Peyer's patch (tissue), 4 donors: ENCODE measurements around the gene PEX6. TPM values are rescaled to one million over a fixed set of nuclear protein-coding genes. Genes with fewer than 3 reads are reported as not detected.
A peak's percentile ranks its signal among the peaks of the same experiment; 100 is the strongest.

ENCODE experiments used
- DNase-seq, 3 donors: peaks; one replicate each; pipeline ENCODE4 v3.0.0-alpha.2; 2017 to 2019
- H3K27ac ChIP-seq, 4 donors: fragments of 200-600 bp; sonication (generic); one replicate each; pipeline ENCODE4 v1.5.1; 2016 to 2019
- H3K27me3 ChIP-seq, 2 donors: fragments of 200-600 bp; sonication (generic); one replicate each; pipeline ENCODE4 v1.5.1; 2019
- H3K36me3 ChIP-seq, 3 donors: fragments of 200-600 bp; sonication (generic); one replicate each; pipeline ENCODE4 v1.5.1; 2016 to 2019
- H3K4me1 ChIP-seq, 4 donors: fragments of 200-600 bp; sonication (generic); one replicate each; pipeline ENCODE4 v1.5.1; 2016 to 2019
- H3K4me3 ChIP-seq, 4 donors: fragments of 200-600 bp; sonication (generic); 1 replicate in 3 of 4; 2 replicates in 1 of 4; pipeline ENCODE4 v1.5.1; 2016 to 2019; ENCODE audit warnings: mild to moderate bottlenecking in 1 of 4
- H3K9me3 ChIP-seq, 4 donors: fragments of 200-600 bp; sonication (generic); one replicate each; pipeline ENCODE4 v1.5.1; 2016 to 2019; ENCODE audit warnings: mild to moderate bottlenecking in 1 of 4
- POLR2A ChIP-seq, 2 donors: fragments of 450-650 bp; IDR thresholded peaks; one replicate each; pipeline ENCODE4 v1.5.1; 2017; ENCODE audit warnings: antibody characterized with exemption in 2 of 2, mild to moderate bottlenecking in 2 of 2, moderate library complexity in 2 of 2
- total RNA-seq, 4 donors: library from RNA; depleted of rRNA; stranded (reverse); fragments of >200 nt; gene quantifications; one replicate each; pipeline ENCODE4 v1.1.0, GENCODE V29; 2016
- TF ChIP-seq, protein P1 (sequence below), 6 experiments: fragments of 450-650 bp in 4 of 6; fragments of 200-600 bp in 2 of 6; sonication (generic) in 1 of 6; IDR thresholded peaks; one replicate each; pipeline ENCODE4 v1.5.1; 2017 to 2019; ENCODE audit warnings: antibody characterized with exemption in 6 of 6, mild to moderate bottlenecking in 3 of 6, moderate library complexity in 1 of 6

PEX6 gene
- total RNA-seq, 4 donors from 2014 or later = 19.0 to 61.3 (median 39.0) TPM

DNA sequence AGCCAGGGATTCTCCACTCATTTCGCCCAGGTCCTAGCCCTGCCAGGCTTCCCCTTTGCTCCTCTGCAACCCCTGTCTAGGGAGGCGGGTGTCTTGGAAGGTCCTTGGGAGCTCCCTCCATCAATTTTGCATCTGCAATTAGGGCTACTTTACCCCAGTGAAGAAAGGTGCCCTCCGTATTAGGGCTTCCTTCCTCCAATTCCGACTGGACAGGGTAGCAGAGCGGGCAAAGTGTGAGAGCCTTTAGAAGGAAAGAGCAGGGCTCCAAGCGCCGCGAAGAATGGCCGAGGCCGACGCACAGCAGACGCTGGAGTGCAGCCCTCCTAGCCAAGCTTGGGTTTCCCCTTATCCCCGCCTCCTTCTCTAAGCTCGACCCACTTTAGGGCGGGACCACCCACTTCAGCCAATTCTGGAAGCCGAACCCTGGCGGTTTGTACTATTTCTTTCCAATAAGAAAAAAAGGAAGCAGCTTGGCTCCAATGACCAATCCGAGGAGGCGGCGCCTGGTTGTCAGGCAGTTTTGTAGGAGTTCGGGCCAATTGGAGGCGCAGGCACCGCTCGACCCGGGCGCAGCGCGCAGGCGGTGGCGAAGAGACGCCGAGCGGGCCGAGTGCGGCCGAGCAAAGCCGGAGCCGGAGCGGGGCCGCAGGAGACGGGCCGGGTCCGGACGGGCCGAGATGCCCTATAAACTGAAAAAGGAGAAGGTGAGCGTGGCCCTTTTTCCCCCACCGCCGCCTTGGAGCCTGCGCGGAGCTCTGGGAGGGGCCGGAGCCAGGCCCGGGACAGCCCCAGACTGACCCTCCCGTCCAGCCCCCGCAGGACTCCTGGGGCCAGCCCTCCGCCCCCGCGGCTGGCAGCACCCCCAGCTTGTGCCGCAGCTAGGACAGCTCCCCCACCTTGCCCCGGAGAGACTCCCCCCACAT lies 5.3 kb upstream of the PEX6 start, which contains the start of gene PPP2R5D:
Gene PPP2R5D, plus strand, starts transcription at position 570 of the 923 bp plus-strand sequence. Its CDS starts 108 bp downstream, at position 678.
- peak; percentile 97 to 99 (median 98) for DNase-seq
- Histone ChIP-seq H3K9me3 (no peaks in the 10 kb centered on the region), H3K27me3 (no peaks in the 10 kb centered on the region), H3K4me3 (peak within 1 kb of the TSS; percentile 75 to 98 (median 90)), H3K27ac (peak within 1 kb of the TSS; percentile 82 to 90 (median 86)), H3K4me1 (peaks cover 0 to 53% (median 8%) of the 10 kb centered on the region in 4 donors), H3K36me3 (peaks cover 0 to 5% (median 0%) of the 10 kb centered on the region in 3 donors)
- peak; percentile 61 to 93 for TF ChIP-seq POLR2A (IDR thresholded peaks at IDR 0.05)
- TF ChIP-seq, protein P1, sequence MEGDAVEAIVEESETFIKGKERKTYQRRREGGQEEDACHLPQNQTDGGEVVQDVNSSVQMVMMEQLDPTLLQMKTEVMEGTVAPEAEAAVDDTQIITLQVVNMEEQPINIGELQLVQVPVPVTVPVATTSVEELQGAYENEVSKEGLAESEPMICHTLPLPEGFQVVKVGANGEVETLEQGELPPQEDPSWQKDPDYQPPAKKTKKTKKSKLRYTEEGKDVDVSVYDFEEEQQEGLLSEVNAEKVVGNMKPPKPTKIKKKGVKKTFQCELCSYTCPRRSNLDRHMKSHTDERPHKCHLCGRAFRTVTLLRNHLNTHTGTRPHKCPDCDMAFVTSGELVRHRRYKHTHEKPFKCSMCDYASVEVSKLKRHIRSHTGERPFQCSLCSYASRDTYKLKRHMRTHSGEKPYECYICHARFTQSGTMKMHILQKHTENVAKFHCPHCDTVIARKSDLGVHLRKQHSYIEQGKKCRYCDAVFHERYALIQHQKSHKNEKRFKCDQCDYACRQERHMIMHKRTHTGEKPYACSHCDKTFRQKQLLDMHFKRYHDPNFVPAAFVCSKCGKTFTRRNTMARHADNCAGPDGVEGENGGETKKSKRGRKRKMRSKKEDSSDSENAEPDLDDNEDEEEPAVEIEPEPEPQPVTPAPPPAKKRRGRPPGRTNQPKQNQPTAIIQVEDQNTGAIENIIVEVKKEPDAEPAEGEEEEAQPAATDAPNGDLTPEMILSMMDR (IDR thresholded peaks at IDR 0.05) = peak in 3 of 6 experiments; percentile 24 to 40 (median 33)

DNA sequence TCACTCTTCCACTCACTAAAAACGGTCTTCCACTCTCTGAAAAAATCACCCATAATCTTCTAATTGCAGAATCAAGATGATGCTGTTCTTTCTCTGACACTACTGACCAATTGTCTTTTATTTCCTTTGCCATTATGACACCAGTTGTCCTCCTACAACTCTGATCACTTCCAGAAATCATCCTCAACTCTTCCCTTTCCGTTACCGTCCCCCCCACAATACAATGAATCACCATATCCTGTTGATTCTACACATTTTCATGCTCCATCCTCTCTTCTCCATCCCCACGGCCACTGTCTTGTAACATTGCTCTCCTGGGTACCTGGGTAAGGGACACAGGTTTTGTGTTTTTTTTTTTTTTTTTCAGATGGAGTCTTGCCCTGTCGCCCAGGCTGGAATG lies 2.9 kb upstream of the PEX6 start:
- Histone ChIP-seq H3K36me3 (no peaks in the 10 kb centered on the region), H3K4me3 (no peak overlapping the region), H3K27me3 (no peaks in the 10 kb centered on the region), H3K27ac (no peak overlapping the region), H3K9me3 (no peaks in the 10 kb centered on the region), H3K4me1 (peaks cover 0 to 36% (median 13%) of the 10 kb centered on the region in 4 donors)
- TF ChIP-seq, protein P1 (IDR thresholded peaks at IDR 0.05) = no peak
- TF ChIP-seq POLR2A (IDR thresholded peaks at IDR 0.05) = no peak
- no peak for DNase-seq

DNA sequence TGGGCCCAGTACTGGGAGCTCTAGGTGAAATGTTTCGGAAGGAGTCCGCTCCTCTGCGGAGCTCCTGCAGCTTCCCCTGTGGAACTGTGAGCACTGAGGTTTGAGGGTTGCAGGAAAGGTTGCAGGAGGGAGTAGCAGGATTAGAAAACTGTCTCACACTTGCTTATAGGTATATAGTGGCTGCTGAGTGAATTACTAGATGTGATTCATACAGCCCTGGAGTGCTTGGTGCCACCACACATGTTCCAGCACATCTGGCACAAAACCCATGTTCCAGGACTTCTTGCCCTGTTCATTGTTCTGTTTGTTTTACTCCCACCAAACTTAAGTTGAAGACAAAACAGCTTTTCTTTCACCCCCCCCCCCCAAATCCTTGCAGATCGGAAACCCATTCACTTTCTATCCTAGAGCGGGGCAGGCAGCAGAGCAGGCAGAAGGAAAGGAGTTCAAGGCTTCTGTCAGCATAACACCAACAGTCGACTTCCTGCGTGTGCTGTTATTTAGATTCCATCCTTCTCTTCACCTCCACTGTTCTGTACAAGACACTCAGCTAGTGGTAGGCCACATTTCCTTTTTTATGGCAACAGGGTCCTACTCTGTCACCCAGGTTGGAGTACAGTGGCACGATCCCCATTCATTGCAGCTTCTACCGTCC lies 669 bp upstream of the PEX6 start:
- H3K4me3 ChIP-seq = peak overlapping the region; percentile 88 to 96 (median 94)
- peaks cover 0 to 18% (median 9%) of the 10 kb centered on the region in 4 donors for H3K4me1 ChIP-seq
- no peaks in the 10 kb centered on the region for H3K27me3 ChIP-seq
- DNase-seq = no peak
- no peaks in the 10 kb centered on the region for H3K9me3 ChIP-seq
- peak overlapping the region; percentile 84 to 97 (median 94) for H3K27ac ChIP-seq
- no peak for TF ChIP-seq POLR2A (IDR thresholded peaks at IDR 0.05)
- TF ChIP-seq, protein P1 (IDR thresholded peaks at IDR 0.05) = peak in 2 of 6 experiments; percentile 14 to 17
- H3K36me3 ChIP-seq = no peaks in the 10 kb centered on the region

DNA sequence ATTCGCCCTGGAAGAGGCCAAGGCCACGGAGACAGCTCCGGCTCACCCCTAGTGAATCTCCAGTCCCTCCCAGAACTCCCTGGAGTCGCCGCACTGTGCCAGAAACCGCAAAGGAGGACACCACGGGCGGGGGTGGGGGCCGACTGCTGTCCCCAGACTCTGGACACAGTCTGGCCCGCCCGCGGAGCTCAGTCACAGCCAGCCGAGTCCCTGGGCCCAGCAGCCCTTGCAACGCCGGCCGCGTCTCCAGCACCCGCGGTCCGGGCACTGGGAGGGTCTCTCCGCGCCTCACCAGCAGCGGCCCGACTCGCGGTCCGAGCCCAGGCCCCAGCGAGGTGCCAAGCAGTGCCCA lies 518 bp downstream of the PEX6 start:
- Histone ChIP-seq H3K27me3 (no peaks in the 10 kb centered on the region), H3K4me1 (peaks cover 0 to 14% (median 7%) of the 10 kb centered on the region in 4 donors), H3K4me3 (peak overlapping the region; percentile 88 to 96 (median 94)), H3K27ac (peak overlapping the region; percentile 84 to 97 (median 94)), H3K9me3 (no peaks in the 10 kb centered on the region), H3K36me3 (no peaks in the 10 kb centered on the region)
- DNase-seq = peak in 2 of 3 donors; percentile 68 to 73
- TF ChIP-seq, protein P1 (IDR thresholded peaks at IDR 0.05) = no peak
- no peak for TF ChIP-seq POLR2A (IDR thresholded peaks at IDR 0.05)

DNA sequence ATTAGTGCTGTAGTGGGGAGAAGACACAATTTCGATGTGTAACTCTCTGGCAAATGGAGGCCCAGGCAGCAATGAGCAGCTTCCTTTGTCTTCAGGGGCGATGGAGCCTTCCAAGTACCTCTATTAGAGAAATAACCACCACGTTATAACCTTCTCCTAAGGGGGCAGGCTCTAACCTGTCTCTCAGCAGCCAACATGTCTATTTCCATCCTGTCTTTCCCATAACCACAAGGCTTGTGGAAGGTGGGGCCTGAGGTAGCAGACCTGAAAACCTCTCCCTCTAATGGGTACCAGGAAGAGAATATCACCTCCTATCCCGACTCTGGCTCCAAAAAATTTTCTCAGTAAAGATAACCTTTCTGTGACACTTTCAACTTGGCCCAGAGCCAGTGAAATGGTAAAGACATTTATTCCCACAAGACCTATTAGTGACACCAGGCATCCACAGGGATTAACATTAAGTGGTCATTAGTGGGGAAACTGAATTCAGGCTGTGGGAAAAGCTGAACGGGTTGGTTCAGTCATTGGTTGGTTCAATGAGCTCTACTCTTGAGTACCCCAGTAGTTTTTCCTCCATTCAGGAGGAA lies 4.0 kb downstream of the PEX6 start:
- Histone ChIP-seq H3K36me3 (no peaks in the 10 kb centered on the region), H3K4me3 (no peak overlapping the region), H3K27ac (no peak overlapping the region), H3K4me1 (peaks cover 0 to 12% (median 7%) of the 10 kb centered on the region in 4 donors), H3K27me3 (no peaks in the 10 kb centered on the region), H3K9me3 (no peaks in the 10 kb centered on the region)
- no peak for TF ChIP-seq POLR2A (IDR thresholded peaks at IDR 0.05)
- TF ChIP-seq, protein P1 (IDR thresholded peaks at IDR 0.05) = no peak
- DNase-seq = no peak
